Lower leg skin (tissue), 4 donors: ENCODE measurements around the gene CCM2. TPM values are rescaled to one million over a fixed set of nuclear protein-coding genes. Genes with fewer than 3 reads are reported as not detected.

Experiments used
- DNase-seq, 2 donors: peaks; one replicate each; pipeline ENCODE4 v3.0.0-alpha.2; 2019; ENCODE audit warnings: low spot score in 2 of 2
- H3K4me3 ChIP-seq: fragments of 200-600 bp; sonication (generic); 2 replicates; pipeline ENCODE4 v1.5.1; 2017; ENCODE audit warnings: mild to moderate bottlenecking, low read depth; ENCODE audit not compliant: poor library complexity, severe bottlenecking
- CTCF ChIP-seq, 3 donors: fragments of 450-650 bp; IDR thresholded peaks; one replicate each; pipeline ENCODE4 v1.5.1; 2016; ENCODE audit warnings: antibody characterized with exemption in 3 of 3, mild to moderate bottlenecking in 3 of 3, moderate library complexity in 2 of 3
- POLR2A ChIP-seq, 2 donors: fragments of 450-650 bp; IDR thresholded peaks; one replicate each; pipeline ENCODE4 v1.6.1; 2016 to 2017; ENCODE audit warnings: antibody characterized with exemption in 2 of 2, mild to moderate bottlenecking in 1 of 2, moderate library complexity in 1 of 2
- WGBS, 2 donors: methylation state at CpG; one replicate each; pipeline ENCODE4 v1.1.5; 2018; 5-methylcytosine and 5-hydroxymethylcytosine counted together
- intact Hi-C: fragments of 100-400 bp; cut with DNase I; formaldehyde crosslinking; loops from one replicate; pipeline ENCODE4 v1.15.0; 2023; ENCODE audit warnings: low total_unique reads
- total RNA-seq, 4 donors: library from RNA; depleted of rRNA; stranded (reverse); fragments of >200 nt; gene quantifications; one replicate each; pipeline ENCODE4 v1.1.0, GENCODE V29; 2016

The CCM2 gene
- total RNA-seq, 4 donors from 2014 or later = 25.1 to 45.7 (median 32.6) TPM

GRCh38 chr7:45092931-45093235, 92.9 kb downstream of the CCM2 start:
- DNase-seq = no peak
- TF ChIP-seq POLR2A (IDR thresholded peaks at IDR 0.05) (no peak), CTCF (IDR thresholded peaks at IDR 0.05) (no peak)
- H3K4me3 ChIP-seq = no peak overlapping the region
- WGBS, 2 donors = 76 to 83% methylated on average over 3 of the region's 3 CpGs
- intact Hi-C loops = no loop called here

- no peak overlapping the region for H3K4me3 ChIP-seq
- intact Hi-C loops = no loop called here
- no peak for TF ChIP-seq CTCF (IDR thresholded peaks at IDR 0.05)
- TF ChIP-seq POLR2A (IDR thresholded peaks at IDR 0.05) = no peak
- DNase-seq = no peak
- WGBS, 2 donors = 65 to 66% methylated on average over 7 to 10 of the region's 10 CpGs
These were observed 99.2 kb downstream of the CCM2 start for GRCh38 chr7:45098983-45099839.

- intact Hi-C loops = no loop called here
- DNase-seq = no peak
These were observed 100.1 kb downstream of the CCM2 start for GRCh38 chr7:45099891-45100760.

GRCh38 chr7:45100761-45101480, 100.9 kb downstream of the CCM2 start:
- TF ChIP-seq POLR2A (IDR thresholded peaks at IDR 0.05) = no peak
- TF ChIP-seq CTCF (IDR thresholded peaks at IDR 0.05) = no peak
- intact Hi-C loops = no loop called here
- H3K4me3 ChIP-seq = no peak overlapping the region
- 88 to 98% methylated on average over 10 to 13 of the region's 13 CpGs for WGBS, 2 donors
- no peak for DNase-seq

More at GRCh38 chr7:45099891-45100760, 100.1 kb downstream of the CCM2 start:
- TF ChIP-seq CTCF (IDR thresholded peaks at IDR 0.05) = no peak
- no peak for TF ChIP-seq POLR2A (IDR thresholded peaks at IDR 0.05)
- no peak overlapping the region for H3K4me3 ChIP-seq
- 80 to 81% methylated on average over 16 of the region's 16 CpGs for WGBS, 2 donors

- DNase-seq = no peak
- intact Hi-C loops = no loop called here
- WGBS, 2 donors = 91 to 93% methylated on average over 12 of the region's 12 CpGs
- TF ChIP-seq POLR2A (IDR thresholded peaks at IDR 0.05) (no peak), CTCF (IDR thresholded peaks at IDR 0.05) (no peak)
- no peak overlapping the region for H3K4me3 ChIP-seq
These were observed 101.7 kb downstream of the CCM2 start for GRCh38 chr7:45101748-45102147.
